Mesangial cell (primary cell): ENCODE results near the gene RAB2B. TPM values are rescaled to one million over a fixed set of nuclear protein-coding genes. Genes with fewer than 3 reads are reported as not detected.

Experiments used
- total RNA-seq: library from RNA; depleted of rRNA; stranded (reverse); fragments of >200 nt; gene quantifications from 2 replicates; pipeline ENCODE4 v1.2.3, GENCODE V29; 2015

RAB2B gene
- 16.3 and 21.8 TPM in 2 replicates for total RNA-seq

GRCh38 chr14:21476925-21477681 is at the start of gene RAB2B, which contains the start of gene TOX4:
Gene RAB2B (minus strand): TSS chr14:21476959. CDS start chr14:21476872, 87 bp downstream.
Gene TOX4 (plus strand): TSS chr14:21477195. CDS start chr14:21477279, 84 bp downstream.

DNA sequence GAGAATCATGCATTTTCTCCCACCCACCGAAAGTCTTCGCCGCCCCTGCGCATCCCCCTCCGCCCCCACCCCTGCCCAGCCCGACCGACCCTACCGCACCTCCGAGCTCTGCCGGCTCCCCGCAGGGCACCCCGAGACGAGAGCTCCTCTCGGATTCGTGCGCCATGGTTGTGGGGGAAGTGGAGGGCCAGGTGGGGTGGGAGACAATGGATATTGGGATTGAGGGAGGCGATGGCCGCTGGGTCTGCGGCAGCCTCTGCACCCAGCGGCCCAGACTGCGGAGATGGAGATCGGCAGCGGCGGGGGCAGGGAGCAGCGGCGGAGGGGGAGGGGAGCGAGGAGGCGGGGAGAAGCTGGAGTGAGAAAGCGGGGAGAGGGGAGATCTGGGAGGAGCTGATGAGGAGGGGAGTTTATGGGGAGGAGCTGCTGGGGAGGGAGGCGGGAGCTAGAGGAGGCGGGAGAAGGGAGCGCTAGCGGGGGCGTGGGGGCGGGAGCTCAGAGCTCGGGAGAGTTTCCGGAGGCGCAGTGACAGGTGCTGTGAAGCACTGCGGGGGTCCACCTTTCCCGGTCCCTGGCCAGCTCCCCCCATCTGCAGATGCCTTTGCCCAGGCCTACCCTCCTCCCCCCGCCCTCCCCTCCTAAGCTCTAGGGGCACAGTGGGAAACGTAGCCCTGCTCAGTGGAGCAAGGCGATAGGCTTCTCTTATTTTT is 49.4 kb upstream of the RAB2B start, which contains the start of gene SALL2:
Gene SALL2 (minus strand): TSS at position 385 of the 710 bp plus-strand sequence. CDS start 219 bp downstream, at position 166.

DNA sequence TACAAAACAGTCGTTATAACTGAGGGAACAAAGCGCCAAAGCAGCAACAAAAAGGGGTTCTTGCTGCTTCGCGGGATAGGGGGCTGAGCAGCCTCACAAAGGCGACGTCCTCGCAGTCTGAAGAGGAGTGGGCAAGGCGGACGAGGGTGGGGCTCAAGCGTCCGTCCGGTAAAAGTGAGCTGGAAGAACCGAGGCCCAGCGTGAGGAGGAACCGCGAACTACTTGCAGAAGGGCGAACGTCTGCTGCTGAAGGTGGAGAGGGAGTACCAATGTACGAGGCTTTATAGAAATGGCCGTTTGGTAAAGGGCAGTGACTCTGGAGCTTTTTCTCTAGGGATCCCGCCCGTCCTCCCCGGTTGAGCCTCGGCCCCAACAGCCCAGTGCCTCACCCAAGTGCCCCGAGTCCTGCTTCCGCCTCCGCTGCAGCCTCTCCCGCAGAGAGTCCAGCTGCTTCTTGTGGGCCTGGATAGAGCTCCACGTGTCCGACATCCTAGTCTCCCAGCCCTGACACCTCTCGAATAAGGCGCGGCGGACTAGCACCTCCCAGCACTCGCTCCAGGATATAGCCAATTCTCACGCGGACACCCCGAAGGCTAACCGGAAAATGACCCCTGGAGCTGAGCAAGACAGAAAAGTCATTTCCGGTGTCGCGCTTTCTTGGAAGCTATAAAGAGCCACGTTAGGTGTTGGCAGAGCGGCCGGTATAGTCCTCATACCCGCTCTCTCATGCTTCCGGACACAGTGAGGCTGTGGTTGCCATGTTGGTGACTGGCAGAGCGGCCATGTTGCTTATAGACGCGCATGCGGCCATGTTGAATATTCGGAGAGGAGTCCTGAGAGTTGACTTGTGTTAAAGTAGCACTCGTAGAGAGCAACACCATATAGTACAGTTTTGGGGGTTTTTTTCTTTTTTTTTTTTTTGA is 34.2 kb upstream of the RAB2B start, which contains the start of gene METTL3:
Gene METTL3 (minus strand): TSS at position 606 of the 923 bp plus-strand sequence. CDS start 117 bp downstream, at position 489.

GRCh38 chr14:21455912-21456667 is 20.7 kb downstream of the RAB2B start, which contains the start of gene CHD8:
Gene CHD8 (minus strand): TSS chr14:21456123. CDS start chr14:21431643, 24,480 bp downstream.

Other genes with a start within 250 kb of the RAB2B start
- 443 and 591 TPM in 2 replicates for gene HNRNPC, start 207.5 kb downstream of the RAB2B start, total RNA-seq
- gene RPGRIP1, start 196.9 kb downstream of the RAB2B start, total RNA-seq, result not detected in 2 replicates
- gene SUPT16H, start 92.9 kb downstream of the RAB2B start, total RNA-seq, result 40.2 and 64.4 TPM in 2 replicates
- gene CHD8, start 20.8 kb downstream of the RAB2B start, total RNA-seq, result 45.5 and 63.5 TPM in 2 replicates
- 23.3 and 34.0 TPM in 2 replicates for gene TOX4, start 236 bp upstream of the RAB2B start, total RNA-seq
- 22.4 and 51.7 TPM in 2 replicates for gene METTL3, start 34.4 kb upstream of the RAB2B start, total RNA-seq
- 13.4 and 24.2 TPM in 2 replicates for gene SALL2, start 49.4 kb upstream of the RAB2B start, total RNA-seq
- gene OR10G3, start 103.1 kb upstream of the RAB2B start, total RNA-seq, result not detected in 2 replicates
- not detected in 2 replicates for gene OR10G2, start 158.0 kb upstream of the RAB2B start, total RNA-seq
- not detected in 2 replicates for gene OR4E2, start 176.9 kb upstream of the RAB2B start, total RNA-seq
- gene OR4E1, start 196.9 kb upstream of the RAB2B start, total RNA-seq, result not detected in 2 replicates